ENCODE results near the gene SAE1. TPM values are rescaled to one million over a fixed set of nuclear protein-coding genes. Genes with fewer than 3 reads are reported as not detected.

Gene SAE1
- total RNA-seq, 1 experiment from 2014 or later = 314 TPM

GRCh38 chr19:47113850-47114651 lies 16.6 kb upstream of the SAE1 start:
- H3K4me1 ChIP-seq (ENCODE audit: insufficient read depth, low read length, poor library complexity, severe bottlenecking) = peaks cover 17% of the 10 kb centered on the region
- no peak for DNase-seq (ENCODE audit: low spot score)
- no peaks in the 10 kb centered on the region for H3K9me3 ChIP-seq (ENCODE audit: low read depth, low read length, poor library complexity, severe bottlenecking)
- H3K36me3 ChIP-seq (ENCODE audit: insufficient read depth, low read length, poor library complexity, severe bottlenecking) = peaks cover 15% of the 10 kb centered on the region
- H3K27ac ChIP-seq (ENCODE audit: low read depth, low read length, poor library complexity, severe bottlenecking) = peak overlapping the region; percentile 100
- H3K27me3 ChIP-seq (replicated peaks; ENCODE audit: insufficient read depth, low read depth, low read length, poor library complexity) = no peaks in the 10 kb centered on the region
- ChIA-PET POLR2A (ENCODE audit: low non-redundant PET) (interaction anchor here (0.8 to 1.2 kb wide), 2 partner anchors 18 to 101 kb away, joined by 3 read pairs; no protein-coding TSS in a partner anchor), CTCF (interaction anchor here (0.8 kb wide), 1 partner anchor 34 kb away, joined by 3 read pairs; no protein-coding TSS in a partner anchor)
- BruUV-seq (replicated peaks) = TSS peak; percentile 79
- H3K4me3 ChIP-seq (ENCODE audit: low read depth, low read length, poor library complexity, severe bottlenecking) = peak overlapping the region; percentile 96
- TF ChIP-seq CTCF (conservative IDR thresholded peaks at IDR 0.05; ENCODE audit: low read depth, low read length) = no peak
- TF ChIP-seq EZH2 (IDR thresholded peaks at IDR 0.05; ENCODE audit: borderline replicate concordance, low read depth, low read length, poor library complexity, severe bottlenecking) = no peak
- intact Hi-C loops (cut with micrococcal nuclease; ENCODE audit: unreplicated experiment) = loop anchor here (1.0 to 10.0 kb wide), 2 partner anchors 254 to 329 kb away; partner anchors contain the start of genes ARHGAP35 and SLC1A5

GRCh38 chr19:47120470-47121067 lies 10.1 kb upstream of the SAE1 start:
- Histone ChIP-seq H3K27me3 (replicated peaks; ENCODE audit: insufficient read depth, low read depth, low read length, poor library complexity) (no peaks in the 10 kb centered on the region), H3K27ac (ENCODE audit: low read depth, low read length, poor library complexity, severe bottlenecking) (no peak overlapping the region), H3K36me3 (ENCODE audit: insufficient read depth, low read length, poor library complexity, severe bottlenecking) (no peaks in the 10 kb centered on the region), H3K4me1 (ENCODE audit: insufficient read depth, low read length, poor library complexity, severe bottlenecking) (no peaks in the 10 kb centered on the region), H3K9me3 (ENCODE audit: low read depth, low read length, poor library complexity, severe bottlenecking) (no peaks in the 10 kb centered on the region), H3K4me3 (ENCODE audit: low read depth, low read length, poor library complexity, severe bottlenecking) (no peak overlapping the region)
- ChIA-PET POLR2A (ENCODE audit: low non-redundant PET) (interaction anchor here (0.6 kb wide), 1 partner anchor 153 kb away, joined by 3 read pairs; no protein-coding TSS in a partner anchor), CTCF (interaction anchor here (0.6 to 0.7 kb wide), 2 partner anchors 41 to 93 kb away, joined by 3 to 4 read pairs; no protein-coding TSS in a partner anchor)
- intact Hi-C loops (cut with micrococcal nuclease; ENCODE audit: unreplicated experiment) = no loop called here
- TF ChIP-seq EZH2 (IDR thresholded peaks at IDR 0.05; ENCODE audit: borderline replicate concordance, low read depth, low read length, poor library complexity, severe bottlenecking) (no peak), CTCF (conservative IDR thresholded peaks at IDR 0.05; ENCODE audit: low read depth, low read length) (no peak)
- DNase-seq (ENCODE audit: low spot score) = no peak
- BruUV-seq (replicated peaks) = no TSS peak

- H3K27me3 ChIP-seq (replicated peaks; ENCODE audit: insufficient read depth, low read depth, low read length, poor library complexity) = no peaks in the 10 kb centered on the region
- H3K9me3 ChIP-seq (ENCODE audit: low read depth, low read length, poor library complexity, severe bottlenecking) = no peaks in the 10 kb centered on the region
- H3K27ac ChIP-seq (ENCODE audit: low read depth, low read length, poor library complexity, severe bottlenecking) = no peak overlapping the region
- H3K4me3 ChIP-seq (ENCODE audit: low read depth, low read length, poor library complexity, severe bottlenecking) = no peak overlapping the region
- TF ChIP-seq EZH2 (IDR thresholded peaks at IDR 0.05; ENCODE audit: borderline replicate concordance, low read depth, low read length, poor library complexity, severe bottlenecking) (no peak), CTCF (conservative IDR thresholded peaks at IDR 0.05; ENCODE audit: low read depth, low read length) (no peak)
- no peaks in the 10 kb centered on the region for H3K4me1 ChIP-seq (ENCODE audit: insufficient read depth, low read length, poor library complexity, severe bottlenecking)
- ChIA-PET CTCF (interaction anchor here (0.6 to 1.2 kb wide), 2 partner anchors 41 to 43 kb away, joined by 3 read pairs; no protein-coding TSS in a partner anchor), POLR2A (ENCODE audit: low non-redundant PET) (no interaction called here)
- H3K36me3 ChIP-seq (ENCODE audit: insufficient read depth, low read length, poor library complexity, severe bottlenecking) = no peaks in the 10 kb centered on the region
- no peak for DNase-seq (ENCODE audit: low spot score)
- BruUV-seq (replicated peaks) = no TSS peak
- intact Hi-C loops (cut with micrococcal nuclease; ENCODE audit: unreplicated experiment) = no loop called here
Observed at GRCh38 chr19:47122359-47123335, 8.0 kb upstream of the SAE1 start.
